ENCODE data around the gene PARD3. TPM values are rescaled to one million over a fixed set of nuclear protein-coding genes. Genes with fewer than 3 reads are reported as not detected.

PARD3 gene
- total RNA-seq, 1 experiment from 2014 or later: 46.3 TPM

- H3K4me1 ChIP-seq (ENCODE audit: control insufficient read depth in 1 of 2, insufficient read depth in 2 of 2, low read length in 2 of 2): no peaks in the 10 kb centered on the region
- H4K20me1 ChIP-seq (ENCODE audit: insufficient read depth): no peaks in the 10 kb centered on the region
- no peaks in the 10 kb centered on the region for H3K9me2 ChIP-seq (ENCODE audit: insufficient read depth)
- H3K79me2 ChIP-seq (ENCODE audit: insufficient read depth, low read length): 0 out of 2 replicates have a peak, but pooled peaks cover 8% of the 10 kb centered on the region
- TF ChIP-seq ZNF274 (IDR thresholded peaks at IDR 0.05; ENCODE audit: low read depth, low read length): no peak
- no peak for TF ChIP-seq REST (IDR thresholded peaks at IDR 0.05; ENCODE audit: low read depth)
- TF ChIP-seq ZFX (IDR thresholded peaks at IDR 0.05): no peak
- no peak for TF ChIP-seq YY1 (IDR thresholded peaks at IDR 0.05; ENCODE audit: extremely low read depth, insufficient replicate concordance, low read depth, low read length)
- no peak for TF ChIP-seq SIN3A (IDR thresholded peaks at IDR 0.05; ENCODE audit: low read depth)
- no peak for TF ChIP-seq CEBPB (IDR thresholded peaks at IDR 0.05; ENCODE audit: low read depth)
- TF ChIP-seq ELF1 (IDR thresholded peaks at IDR 0.05; ENCODE audit: borderline replicate concordance, low read depth): no peak
- no peak for TF ChIP-seq ATF3 (IDR thresholded peaks at IDR 0.05)
- no peak for TF ChIP-seq EGR1 (IDR thresholded peaks at IDR 0.05; ENCODE audit: low read depth)
- intact Hi-C loops (cut with micrococcal nuclease): no loop called here
- RAD21 ChIA-PET (ENCODE audit: low non-redundant PET in 1 of 2, low total read pairs in 2 of 2, uncharacterized antibody in 2 of 2, unreplicated experiment in 2 of 2): no interaction called here
- H3K9ac ChIP-seq (ENCODE audit: low read length): no peak overlapping the region
- H3K4me2 ChIP-seq (ENCODE audit: low read length): no peak overlapping the region
- DNase-seq (ENCODE audit: low read depth, low spot score): no peak
- no peak overlapping the region for H3K27ac ChIP-seq (ENCODE audit: low read depth, low read length)
- CTCF ChIA-PET: no interaction called here
- no TSS peak for BruUV-seq (replicated peaks)
- H3K27me3 ChIP-seq (ENCODE audit: insufficient read depth, low read length): no peaks in the 10 kb centered on the region
- H3K4me3 ChIP-seq (replicated peaks in 1 of 2; ENCODE audit: low read depth in 1 of 2, low read length in 2 of 2): no peak overlapping the region
- no peak for ATAC-seq
- H3K9me3 ChIP-seq (ENCODE audit: control insufficient read depth in 1 of 2, insufficient read depth in 1 of 2, low read depth in 1 of 2, low read length in 2 of 2): no peaks in the 10 kb centered on the region
- no peak overlapping the region for H2AFZ ChIP-seq (ENCODE audit: low read depth, low read length, poor library complexity, severe bottlenecking)
- no peaks in the 10 kb centered on the region for H3K36me3 ChIP-seq (ENCODE audit: control insufficient read depth in 1 of 2, insufficient read depth in 2 of 2, low read length in 2 of 2)
- POLR2A ChIA-PET: no interaction called here
These were observed 267.4 kb downstream of the PARD3 start for GRCh38 chr10:34547695-34548094.

Data from HCT116 (cell line).